Measurements from ENCODE around the gene GLTPD2. TPM values are rescaled to one million over a fixed set of nuclear protein-coding genes. Genes with fewer than 3 reads are reported as not detected.

The GLTPD2 gene
- total RNA-seq, 2 experiments from 2014 or later, result not detected

- Histone ChIP-seq H3K9me2 (ENCODE audit: insufficient read depth, low read length) (no peaks in the 10 kb centered on the region), H4K20me1 (ENCODE audit: insufficient read depth, low read length) (no peaks in the 10 kb centered on the region), H3K27ac (ENCODE audit: low read depth, low read length, poor library complexity, severe bottlenecking) (no peak overlapping the region), H2AFZ (ENCODE audit: low read length) (no peak overlapping the region), H3K79me2 (ENCODE audit: insufficient read depth, low read depth, low read length) (no peaks in the 10 kb centered on the region), H3K4me2 (ENCODE audit: low read length) (peak overlapping the region; percentile 80), H3K4me1 (ENCODE audit: insufficient read depth, low read length, poor library complexity, severe bottlenecking) (peaks cover 12% of the 10 kb centered on the region), H3K36me3 (ENCODE audit: insufficient read depth, low read length) (no peaks in the 10 kb centered on the region), H3K4me3 (ENCODE audit: low read depth, low read length, poor library complexity, severe bottlenecking) (peak overlapping the region; percentile 86), H3K9me3 (ENCODE audit: low read length) (no peaks in the 10 kb centered on the region)
- ChIA-PET CTCF (ENCODE audit: unreplicated experiment) (interaction anchor here (0.6 kb wide), 2 partner anchors 50 to 246 kb away, joined by 4 read pairs; no protein-coding TSS in a partner anchor), POLR2A (no interaction called here)
- TF ChIP-seq CTCF (conservative IDR thresholded peaks at IDR 0.05; ENCODE audit: low read length) (no peak), EZH2phosphoT487 (IDR thresholded peaks at IDR 0.05; ENCODE audit: borderline replicate concordance, low read depth, low read length) (no peak)
- BruUV-seq (replicated peaks), result no TSS peak
- intact Hi-C loops (cut with micrococcal nuclease; ENCODE audit: unreplicated experiment), result loop anchor here (1.0 to 2.0 kb wide), 2 partner anchors 11 to 25 kb away; partner anchors contain the start of genes MINK1 and PSMB6
- no peak for DNase-seq (ENCODE audit: low spot score)
These were observed 19.0 kb downstream of the GLTPD2 start for GRCh38 chr17:4807605-4808377.

- CTCF ChIA-PET (ENCODE audit: unreplicated experiment), result interaction anchor here (0.6 kb wide), 1 partner anchor 49 kb away, joined by 4 read pairs; no protein-coding TSS in a partner anchor
- Histone ChIP-seq H2AFZ (ENCODE audit: low read length) (no peak overlapping the region), H3K27ac (ENCODE audit: low read depth, low read length, poor library complexity, severe bottlenecking) (no peak overlapping the region), H3K4me3 (ENCODE audit: low read depth, low read length, poor library complexity, severe bottlenecking) (no peak overlapping the region), H4K20me1 (ENCODE audit: insufficient read depth, low read length) (no peaks in the 10 kb centered on the region), H3K4me1 (ENCODE audit: insufficient read depth, low read length, poor library complexity, severe bottlenecking) (peaks cover 12% of the 10 kb centered on the region), H3K79me2 (ENCODE audit: insufficient read depth, low read depth, low read length) (no peaks in the 10 kb centered on the region), H3K4me2 (ENCODE audit: low read length) (peak overlapping the region; percentile 80; the same call in 1 of the 2 replicates), H3K36me3 (ENCODE audit: insufficient read depth, low read length) (no peaks in the 10 kb centered on the region), H3K9me2 (ENCODE audit: insufficient read depth, low read length) (no peaks in the 10 kb centered on the region), H3K9me3 (ENCODE audit: low read length) (no peaks in the 10 kb centered on the region)
- POLR2A ChIA-PET, result no interaction called here
- TF ChIP-seq EZH2phosphoT487 (IDR thresholded peaks at IDR 0.05; ENCODE audit: borderline replicate concordance, low read depth, low read length) (no peak), CTCF (conservative IDR thresholded peaks at IDR 0.05; ENCODE audit: low read length) (no peak)
- intact Hi-C loops (cut with micrococcal nuclease; ENCODE audit: unreplicated experiment), result no loop called here
- no TSS peak for BruUV-seq (replicated peaks)
- DNase-seq (ENCODE audit: low spot score), result no peak
These were observed 19.6 kb downstream of the GLTPD2 start for GRCh38 chr17:4808378-4808767.

- no peaks in the 10 kb centered on the region for H3K36me3 ChIP-seq (ENCODE audit: insufficient read depth, low read length)
- no peak overlapping the region for H3K27ac ChIP-seq (ENCODE audit: low read depth, low read length, poor library complexity, severe bottlenecking)
- TF ChIP-seq EZH2phosphoT487 (IDR thresholded peaks at IDR 0.05; ENCODE audit: borderline replicate concordance, low read depth, low read length) (no peak), CTCF (conservative IDR thresholded peaks at IDR 0.05; ENCODE audit: low read length) (no peak)
- ChIA-PET CTCF (ENCODE audit: unreplicated experiment) (no interaction called here), POLR2A (no interaction called here)
- no peaks in the 10 kb centered on the region for H3K79me2 ChIP-seq (ENCODE audit: insufficient read depth, low read depth, low read length)
- no peaks in the 10 kb centered on the region for H4K20me1 ChIP-seq (ENCODE audit: insufficient read depth, low read length)
- H3K4me3 ChIP-seq (ENCODE audit: low read depth, low read length, poor library complexity, severe bottlenecking), result no peak overlapping the region
- peaks cover 12% of the 10 kb centered on the region for H3K4me1 ChIP-seq (ENCODE audit: insufficient read depth, low read length, poor library complexity, severe bottlenecking)
- H2AFZ ChIP-seq (ENCODE audit: low read length), result no peak overlapping the region
- no peak for DNase-seq (ENCODE audit: low spot score)
- H3K9me3 ChIP-seq (ENCODE audit: low read length), result no peaks in the 10 kb centered on the region
- no TSS peak for BruUV-seq (replicated peaks)
- H3K4me2 ChIP-seq (ENCODE audit: low read length), result no peak overlapping the region
- intact Hi-C loops (cut with micrococcal nuclease; ENCODE audit: unreplicated experiment), result no loop called here
- H3K9me2 ChIP-seq (ENCODE audit: insufficient read depth, low read length), result no peaks in the 10 kb centered on the region
These were observed 22.0 kb downstream of the GLTPD2 start for GRCh38 chr17:4810696-4811290.

Data from OCI-LY7 (cell line).